OCI-LY3 (cell line): ENCODE measurements around the gene JAKMIP1.

Experiments used
- CTCF ChIP-seq: fragments of 200-600, 300-600 bp; sonication (generic); IDR thresholded peaks from 2 replicates; pipeline ENCODE4 v1.5.1; 2014; ENCODE audit warnings: antibody characterized with exemption, low read length, low read depth
- EZH2phosphoT487 ChIP-seq: fragments of 200-600 bp; shearing (Covaris generic); IDR thresholded peaks from 2 replicates; pipeline ENCODE4 v1.6.1; 2018; ENCODE audit warnings: antibody characterized with exemption, mixed run types, low read depth

DNA sequence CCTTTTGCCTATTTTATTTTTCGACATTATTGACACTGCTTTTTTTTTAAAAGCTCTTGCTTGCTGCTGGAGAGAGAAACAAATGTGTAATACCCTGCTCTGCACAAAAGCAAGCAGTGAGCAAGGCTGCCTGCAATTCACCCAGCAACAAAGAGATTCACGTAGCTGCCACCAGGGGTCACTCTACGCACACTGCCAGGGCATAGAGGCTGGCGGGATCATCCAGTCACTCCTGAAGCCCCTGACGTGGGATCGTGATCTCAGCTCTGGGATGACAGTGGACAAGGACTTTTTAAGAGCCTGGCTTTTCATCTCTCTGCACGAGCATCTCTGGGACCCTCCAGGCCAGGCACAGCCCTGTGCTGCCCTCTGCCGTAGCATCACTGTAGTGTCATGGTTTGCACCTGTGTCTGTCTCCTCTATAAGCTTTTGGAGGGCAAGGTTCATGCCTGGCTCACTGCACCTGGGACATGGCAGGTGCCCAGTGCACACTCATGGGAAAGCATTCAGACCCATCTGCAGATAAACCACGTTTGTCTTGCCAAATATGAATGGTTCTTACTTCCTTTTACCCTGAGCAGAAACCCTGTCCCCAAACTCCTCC is 201.9 kb downstream of the JAKMIP1 start:
- TF ChIP-seq CTCF, result peak; percentile 96
- no peak for TF ChIP-seq EZH2phosphoT487
